ENCODE measurements around the gene NTM. TPM values are rescaled to one million over a fixed set of nuclear protein-coding genes. Genes with fewer than 3 reads are reported as not detected.

The NTM gene
- total RNA-seq, 1 donor from 2014 or later, result not detected

- H3K27ac Mint-ChIP-seq, result no peak overlapping the region
- no peaks in the 10 kb centered on the region for H3K9me3 Mint-ChIP-seq
- TF ChIP-seq CTCF (IDR thresholded peaks at IDR 0.05), result no peak
- no peak for DNase-seq
- H3K36me3 Mint-ChIP-seq (ENCODE audit: low read depth), result no peaks in the 10 kb centered on the region
- H3K4me3 Mint-ChIP-seq, result no peak overlapping the region
- intact Hi-C loops (cut with micrococcal nuclease), result no loop called here
- H3K27me3 Mint-ChIP-seq, result no peaks in the 10 kb centered on the region
- no peaks in the 10 kb centered on the region for H3K4me1 Mint-ChIP-seq
- ChIA-PET CTCF (no interaction called here), POLR2A (no interaction called here)
- ATAC-seq (ENCODE audit: low read depth), result no peak
Observed at GRCh38 chr11:132342408-132342807, 972.0 kb downstream of the NTM start.

GRCh38 chr11:132343445-132344175 is 973.2 kb downstream of the NTM start:
- ATAC-seq (ENCODE audit: low read depth) (no peak), DNase-seq (no peak)
- ChIA-PET POLR2A (no interaction called here), CTCF (no interaction called here)
- TF ChIP-seq CTCF (IDR thresholded peaks at IDR 0.05), result no peak
- intact Hi-C loops (cut with micrococcal nuclease), result no loop called here
- Mint-ChIP-seq H3K4me3 (no peak overlapping the region), H3K27me3 (no peaks in the 10 kb centered on the region), H3K9me3 (no peaks in the 10 kb centered on the region), H3K36me3 (ENCODE audit: low read depth) (no peaks in the 10 kb centered on the region), H3K27ac (no peak overlapping the region), H3K4me1 (no peaks in the 10 kb centered on the region)

- Mint-ChIP-seq H3K4me1 (no peaks in the 10 kb centered on the region), H3K9me3 (no peaks in the 10 kb centered on the region), H3K27me3 (no peaks in the 10 kb centered on the region), H3K4me3 (no peak overlapping the region), H3K27ac (no peak overlapping the region), H3K36me3 (ENCODE audit: low read depth) (no peaks in the 10 kb centered on the region)
- intact Hi-C loops (cut with micrococcal nuclease), result no loop called here
- POLR2A ChIA-PET, result no interaction called here
- CTCF ChIA-PET, result interaction anchor here (0.5 kb wide), 1 partner anchor 68 kb away, joined by 4 read pairs; no protein-coding TSS in a partner anchor
- TF ChIP-seq CTCF (IDR thresholded peaks at IDR 0.05), result no peak
- no peak for DNase-seq
- no peak for ATAC-seq (ENCODE audit: low read depth)
Observed at GRCh38 chr11:132346558-132347148, 976.2 kb downstream of the NTM start.

- no peaks in the 10 kb centered on the region for H3K36me3 Mint-ChIP-seq (ENCODE audit: low read depth)
- intact Hi-C loops (cut with micrococcal nuclease), result no loop called here
Observed at GRCh38 chr11:132347156-132348090, 977.0 kb downstream of the NTM start.

More at GRCh38 chr11:132347156-132348090, 977.0 kb downstream of the NTM start:
- no peak overlapping the region for H3K4me3 Mint-ChIP-seq
- ChIA-PET CTCF (no interaction called here), POLR2A (no interaction called here)
- ATAC-seq (ENCODE audit: low read depth), result no peak
- no peaks in the 10 kb centered on the region for H3K9me3 Mint-ChIP-seq
- H3K27me3 Mint-ChIP-seq, result no peaks in the 10 kb centered on the region
- TF ChIP-seq CTCF (IDR thresholded peaks at IDR 0.05), result no peak
- H3K4me1 Mint-ChIP-seq, result no peaks in the 10 kb centered on the region
- no peak for DNase-seq
- H3K27ac Mint-ChIP-seq, result no peak overlapping the region
